WI38 (cell line): ENCODE data around the gene GSS.

Source experiments
- H3K4me3 ChIP-seq: 2 replicates; pipeline ENCODE4 v1.5.1; 2011; ENCODE audit warnings: low read depth, mild to moderate bottlenecking, control low read depth, low read length
- TF ChIP-seq, protein P1 (sequence below): IDR thresholded peaks from 2 replicates; pipeline ENCODE4 v1.5.1; 2012; ENCODE audit warnings: low read depth, mild to moderate bottlenecking, control low read depth, low read length

Gene GSS

DNA sequence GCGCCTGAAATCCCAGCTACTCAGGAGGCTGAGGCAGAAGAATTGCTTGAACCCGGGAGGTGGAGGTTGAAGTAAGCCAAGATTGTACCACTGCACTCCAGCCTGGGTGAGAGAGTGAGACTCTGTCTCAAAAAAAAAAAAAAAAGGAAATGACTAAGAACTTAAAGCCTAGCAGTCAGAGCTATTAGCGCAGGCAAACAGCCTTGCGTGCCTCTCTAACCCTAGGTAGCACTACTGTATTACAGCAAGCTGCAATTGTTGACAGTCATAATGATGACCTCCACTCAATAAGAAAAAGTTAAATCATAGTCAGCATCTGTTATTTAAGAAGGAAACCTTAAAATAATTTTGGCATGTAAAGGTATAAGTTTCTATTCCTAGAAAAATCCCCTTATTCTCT lies 14.4 kb downstream of the GSS start:
- TF ChIP-seq, protein P1, sequence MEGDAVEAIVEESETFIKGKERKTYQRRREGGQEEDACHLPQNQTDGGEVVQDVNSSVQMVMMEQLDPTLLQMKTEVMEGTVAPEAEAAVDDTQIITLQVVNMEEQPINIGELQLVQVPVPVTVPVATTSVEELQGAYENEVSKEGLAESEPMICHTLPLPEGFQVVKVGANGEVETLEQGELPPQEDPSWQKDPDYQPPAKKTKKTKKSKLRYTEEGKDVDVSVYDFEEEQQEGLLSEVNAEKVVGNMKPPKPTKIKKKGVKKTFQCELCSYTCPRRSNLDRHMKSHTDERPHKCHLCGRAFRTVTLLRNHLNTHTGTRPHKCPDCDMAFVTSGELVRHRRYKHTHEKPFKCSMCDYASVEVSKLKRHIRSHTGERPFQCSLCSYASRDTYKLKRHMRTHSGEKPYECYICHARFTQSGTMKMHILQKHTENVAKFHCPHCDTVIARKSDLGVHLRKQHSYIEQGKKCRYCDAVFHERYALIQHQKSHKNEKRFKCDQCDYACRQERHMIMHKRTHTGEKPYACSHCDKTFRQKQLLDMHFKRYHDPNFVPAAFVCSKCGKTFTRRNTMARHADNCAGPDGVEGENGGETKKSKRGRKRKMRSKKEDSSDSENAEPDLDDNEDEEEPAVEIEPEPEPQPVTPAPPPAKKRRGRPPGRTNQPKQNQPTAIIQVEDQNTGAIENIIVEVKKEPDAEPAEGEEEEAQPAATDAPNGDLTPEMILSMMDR, result no peak
- H3K4me3 ChIP-seq, result no peak overlapping the region

DNA sequence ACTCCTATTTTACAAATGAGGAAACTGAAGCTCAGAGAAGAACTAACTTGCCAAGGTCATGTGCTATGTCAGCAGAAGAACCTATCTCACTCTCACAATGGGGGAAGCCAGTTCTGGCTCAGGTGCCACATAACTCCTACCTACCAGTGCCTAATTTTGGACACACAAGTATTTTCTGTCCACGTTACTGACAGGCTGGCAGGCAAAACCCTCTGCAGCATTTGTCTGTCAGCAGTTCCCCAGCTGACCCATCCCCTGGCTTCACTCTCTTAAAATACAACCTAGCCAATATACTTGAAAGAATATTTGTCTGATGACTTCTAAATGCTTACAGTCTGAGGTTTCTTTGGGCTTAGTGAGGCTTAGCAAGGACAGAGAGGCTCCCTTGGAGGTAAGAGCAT lies 15.5 kb downstream of the GSS start:
- TF ChIP-seq, protein P1, result no peak
- no peak overlapping the region for H3K4me3 ChIP-seq

DNA sequence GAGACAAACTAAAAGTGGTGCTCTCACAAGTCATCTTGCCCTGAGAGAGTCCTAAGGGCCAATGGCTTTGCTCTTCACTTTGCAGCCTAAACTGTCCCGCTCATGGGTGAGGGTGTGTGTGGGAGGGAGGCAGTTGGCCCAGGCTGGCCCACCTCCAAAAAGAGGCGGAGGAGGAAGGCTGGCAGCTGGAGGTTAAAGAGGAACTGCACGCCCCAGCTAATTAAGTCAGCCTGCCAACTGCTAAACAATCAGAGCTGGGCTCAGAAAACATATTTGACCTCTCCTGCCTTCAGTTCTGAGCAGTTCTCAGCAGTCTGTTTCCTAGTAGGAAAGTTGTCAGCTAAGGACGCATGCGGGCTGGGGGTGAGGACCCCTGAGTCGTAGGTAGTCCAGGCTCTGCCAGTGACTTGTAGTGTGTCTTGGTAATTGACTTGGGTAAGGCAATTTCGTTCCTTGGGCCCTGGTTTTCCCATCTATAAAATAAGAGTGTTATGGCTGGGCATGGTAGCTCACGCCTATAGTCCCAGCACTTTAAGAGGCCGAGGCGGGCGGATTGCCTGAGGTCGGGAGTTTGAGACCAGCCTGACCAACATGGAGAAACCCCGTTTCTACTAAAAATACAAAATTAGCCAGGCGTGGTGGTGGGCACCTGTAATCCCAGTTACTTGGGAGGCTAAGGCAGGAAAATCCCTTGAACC lies 17.0 kb downstream of the GSS start:
- TF ChIP-seq, protein P1, result no peak
- no peak overlapping the region for H3K4me3 ChIP-seq

DNA sequence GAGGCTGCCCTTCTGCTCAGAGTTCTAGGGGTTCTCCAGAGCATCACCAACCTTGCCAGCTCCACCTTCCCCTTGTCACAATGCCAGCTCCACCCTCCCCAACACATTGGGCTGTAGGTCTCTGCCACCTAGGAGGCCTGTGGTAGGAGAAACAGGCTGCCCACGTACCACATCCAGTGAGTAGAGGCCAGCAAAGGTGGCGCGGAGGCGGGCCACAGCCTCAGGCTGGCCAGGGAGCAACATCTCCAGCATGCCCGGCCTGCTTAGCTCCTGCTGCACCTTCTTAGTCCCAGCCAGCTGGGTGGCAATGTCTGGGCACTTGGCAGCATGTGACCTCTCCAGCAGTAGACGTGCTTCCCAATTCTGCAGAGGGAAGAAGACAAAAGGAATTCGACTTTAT lies 23.8 kb downstream of the GSS start:
- H3K4me3 ChIP-seq, result no peak overlapping the region
- TF ChIP-seq, protein P1, result no peak

DNA sequence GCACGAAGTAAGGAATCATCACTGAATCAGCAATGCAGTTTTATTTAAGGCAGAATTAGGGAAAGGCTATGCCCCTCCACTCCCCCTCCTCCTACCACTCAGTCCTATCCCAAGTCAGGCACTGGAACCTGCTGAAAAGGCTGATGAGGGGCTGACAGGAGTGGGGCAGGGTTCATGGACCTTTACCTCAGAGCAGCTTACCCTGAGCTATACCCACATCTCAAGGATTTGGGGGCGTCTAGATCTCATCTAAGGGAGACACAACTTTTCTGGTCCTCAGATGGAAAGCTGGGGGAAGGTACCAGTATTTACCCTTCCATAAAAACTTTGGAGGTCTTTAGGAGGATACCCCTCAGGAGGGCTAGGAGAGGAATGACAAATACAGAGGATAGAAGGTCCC lies 27.2 kb downstream of the GSS start:
- no peak overlapping the region for H3K4me3 ChIP-seq
- TF ChIP-seq, protein P1, result no peak

DNA sequence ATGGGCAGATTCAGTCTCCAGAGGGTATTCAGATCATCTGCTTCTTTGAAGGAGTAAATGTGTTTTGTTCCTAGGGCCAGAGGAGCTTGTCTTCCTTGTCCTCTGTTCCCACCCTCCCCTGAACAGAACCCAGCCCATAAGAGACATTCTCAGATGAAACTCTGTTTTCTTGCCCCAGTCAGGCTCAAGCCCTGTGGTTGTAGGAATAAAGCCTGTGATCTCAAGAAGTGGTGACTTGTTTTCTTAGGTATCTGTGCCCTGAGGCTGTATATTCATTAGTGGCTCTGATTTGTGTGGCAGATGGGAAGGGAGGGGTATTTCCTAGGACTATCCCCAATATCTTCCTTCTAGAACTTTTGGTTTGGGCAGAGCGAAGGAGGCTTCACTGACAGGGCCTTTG lies 27.9 kb downstream of the GSS start:
- no peak overlapping the region for H3K4me3 ChIP-seq
- TF ChIP-seq, protein P1, result no peak

DNA sequence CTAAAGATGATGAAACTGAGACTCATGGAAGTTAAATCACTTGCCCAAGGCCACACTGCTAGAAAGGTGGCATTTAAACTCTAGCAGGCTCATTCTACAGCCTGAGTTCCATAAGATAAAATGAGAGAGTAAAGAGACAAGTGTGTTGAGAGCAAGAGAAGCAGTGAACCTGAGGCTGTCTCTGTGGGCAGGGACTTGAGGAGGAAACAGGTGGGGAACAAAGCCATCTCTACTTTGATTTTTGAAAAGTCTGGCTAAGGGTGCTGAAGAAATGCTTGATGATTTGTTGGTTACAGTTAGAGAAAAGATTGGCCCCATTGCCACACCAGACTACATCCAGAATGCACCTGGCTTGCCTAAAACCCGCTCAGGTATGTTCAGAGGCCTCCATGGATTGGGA lies 29.0 kb downstream of the GSS start:
- TF ChIP-seq, protein P1, result no peak
- no peak overlapping the region for H3K4me3 ChIP-seq
